Measurements from ENCODE around the gene LNP1. TPM values are rescaled to one million over a fixed set of nuclear protein-coding genes. Genes with fewer than 3 reads are reported as not detected.

Gene LNP1
- polyA plus RNA-seq, 1 donor (not counting 4 experiments of a cell fraction or from before 2014, with no cell fraction given) = 0.64 TPM

DNA sequence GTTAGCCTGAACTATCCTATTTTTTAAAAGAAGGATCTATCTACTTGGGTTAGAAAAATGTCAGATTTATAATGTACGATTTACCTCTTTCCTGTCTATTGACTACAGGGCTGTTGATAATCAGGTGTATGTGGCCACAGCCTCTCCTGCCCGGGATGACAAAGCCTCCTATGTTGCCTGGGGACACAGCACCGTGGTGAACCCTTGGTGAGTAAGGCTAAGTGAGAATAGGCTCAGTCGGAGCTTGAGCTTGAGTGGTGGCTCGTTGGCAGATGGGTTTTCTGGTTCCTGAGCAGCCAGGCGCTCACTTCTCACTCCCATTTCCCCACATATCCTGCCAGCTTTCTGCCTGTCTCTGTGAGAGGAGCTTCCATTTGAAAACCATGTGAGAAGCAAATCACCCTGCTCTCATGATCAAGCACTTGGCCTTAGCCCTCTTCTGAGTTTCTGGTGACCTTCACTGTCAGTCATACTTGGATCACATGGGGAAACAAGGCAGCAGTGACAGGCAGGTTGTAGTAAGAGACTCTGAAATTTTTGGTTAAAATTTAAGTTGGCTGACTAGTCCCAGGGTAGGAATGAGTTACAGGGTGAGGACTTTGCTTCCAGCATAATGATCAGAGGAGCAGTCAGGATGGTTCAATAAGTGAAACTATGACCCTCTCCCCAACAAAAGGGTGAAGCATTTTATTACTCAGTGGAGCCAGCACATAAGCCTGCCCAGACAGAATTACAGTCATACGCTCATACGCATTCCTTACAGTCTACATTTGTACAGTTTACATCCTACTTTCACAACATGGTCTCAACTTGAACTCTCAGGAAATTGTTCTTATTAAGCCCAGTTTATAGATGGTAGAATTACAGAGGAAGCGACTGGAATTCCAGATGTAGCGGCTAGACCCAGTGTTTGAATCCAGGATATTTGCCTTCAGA lies 48.8 kb upstream of the LNP1 start:
- FAIRE-seq (no peak), DNase-seq (ENCODE audit: low read depth, low spot score) (no peak)
- TF ChIP-seq, protein P1, sequence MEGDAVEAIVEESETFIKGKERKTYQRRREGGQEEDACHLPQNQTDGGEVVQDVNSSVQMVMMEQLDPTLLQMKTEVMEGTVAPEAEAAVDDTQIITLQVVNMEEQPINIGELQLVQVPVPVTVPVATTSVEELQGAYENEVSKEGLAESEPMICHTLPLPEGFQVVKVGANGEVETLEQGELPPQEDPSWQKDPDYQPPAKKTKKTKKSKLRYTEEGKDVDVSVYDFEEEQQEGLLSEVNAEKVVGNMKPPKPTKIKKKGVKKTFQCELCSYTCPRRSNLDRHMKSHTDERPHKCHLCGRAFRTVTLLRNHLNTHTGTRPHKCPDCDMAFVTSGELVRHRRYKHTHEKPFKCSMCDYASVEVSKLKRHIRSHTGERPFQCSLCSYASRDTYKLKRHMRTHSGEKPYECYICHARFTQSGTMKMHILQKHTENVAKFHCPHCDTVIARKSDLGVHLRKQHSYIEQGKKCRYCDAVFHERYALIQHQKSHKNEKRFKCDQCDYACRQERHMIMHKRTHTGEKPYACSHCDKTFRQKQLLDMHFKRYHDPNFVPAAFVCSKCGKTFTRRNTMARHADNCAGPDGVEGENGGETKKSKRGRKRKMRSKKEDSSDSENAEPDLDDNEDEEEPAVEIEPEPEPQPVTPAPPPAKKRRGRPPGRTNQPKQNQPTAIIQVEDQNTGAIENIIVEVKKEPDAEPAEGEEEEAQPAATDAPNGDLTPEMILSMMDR (optimal IDR thresholded peaks at IDR 0.05 in 1 of 3, IDR thresholded peaks at IDR 0.05 in 1 of 3, conservative IDR thresholded peaks at IDR 0.05 in 1 of 3; ENCODE audit: extremely low read depth in 1 of 3, insufficient read depth in 2 of 3, low read length in 3 of 3) = no peak
- no peak for TF ChIP-seq EZH2 (IDR thresholded peaks at IDR 0.05; ENCODE audit: low read length)
- Histone ChIP-seq H3K4me1 (ENCODE audit: control insufficient read depth, extremely low read depth, insufficient read depth, low read length) (no peaks in the 10 kb centered on the region), H3K27me3 (ENCODE audit: control insufficient read depth, extremely low read depth, insufficient read depth, low read length) (no peaks in the 10 kb centered on the region), H2AFZ (ENCODE audit: control insufficient read depth, low read length) (no peak overlapping the region), H3K79me2 (ENCODE audit: control insufficient read depth, insufficient read depth, low read length) (no peaks in the 10 kb centered on the region), H3K9me3 (ENCODE audit: control insufficient read depth, low read depth, low read length) (peaks cover 2% of the 10 kb centered on the region), H3K9ac (ENCODE audit: control insufficient read depth, extremely low read depth, insufficient read depth, low read length) (no peak overlapping the region), H3K27ac (ENCODE audit: control insufficient read depth, insufficient read depth, low read length) (no peak overlapping the region), H3K36me3 (ENCODE audit: control insufficient read depth in 2 of 2, extremely low read depth in 1 of 2, insufficient read depth in 2 of 2, low read length in 2 of 2) (peaks cover 23 to 43% of the 10 kb centered on the region in 2 experiments), H3K9me1 (ENCODE audit: control insufficient read depth, extremely low read depth, insufficient read depth, low read length) (no peaks in the 10 kb centered on the region), H3K4me2 (ENCODE audit: control insufficient read depth, extremely low read depth, insufficient read depth, low read depth, low read length) (no peak overlapping the region), H3K4me3 (ENCODE audit: control insufficient read depth in 2 of 3, extremely low read depth in 1 of 3, insufficient read depth in 2 of 3, low read depth in 1 of 3, low read length in 3 of 3) (no peak overlapping the region), H4K20me1 (ENCODE audit: control insufficient read depth, extremely low read depth, insufficient read depth, low read length) (no peaks in the 10 kb centered on the region)
- dilution Hi-C loops (cut with MboI; ENCODE audit: extremely low pct_ligation_motif_present, low sequenced_read_pairs) = no loop called here

DNA sequence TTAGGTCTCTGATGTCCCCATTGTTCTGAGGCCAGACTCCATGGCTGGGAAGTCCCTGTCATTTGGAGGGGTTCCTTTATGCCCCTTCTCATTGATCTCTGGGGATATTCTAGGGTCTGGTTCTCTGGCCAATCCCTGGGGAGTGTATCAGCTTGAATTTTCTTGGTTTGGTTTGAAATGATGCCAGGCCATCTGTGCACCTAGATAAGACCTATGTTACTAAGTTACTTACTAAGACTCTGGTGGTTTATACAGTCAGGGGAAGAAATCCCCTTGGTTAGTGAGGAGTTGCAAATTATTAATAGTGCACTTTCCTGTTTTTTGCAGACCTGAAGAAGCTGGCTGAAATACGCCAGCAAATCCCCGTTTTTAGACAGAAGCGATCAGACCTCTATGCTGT lies 46.5 kb upstream of the LNP1 start:
- peaks cover 2% of the 10 kb centered on the region for H3K9me3 ChIP-seq (ENCODE audit: control insufficient read depth, low read depth, low read length)
- no peaks in the 10 kb centered on the region for H3K9me1 ChIP-seq (ENCODE audit: control insufficient read depth, extremely low read depth, insufficient read depth, low read length)
- H3K36me3 ChIP-seq (ENCODE audit: control insufficient read depth in 2 of 2, extremely low read depth in 1 of 2, insufficient read depth in 2 of 2, low read length in 2 of 2) = peaks cover 16 to 32% of the 10 kb centered on the region in 2 experiments
- no peak overlapping the region for H3K27ac ChIP-seq (ENCODE audit: control insufficient read depth, insufficient read depth, low read length)
- no peak for FAIRE-seq
- DNase-seq (ENCODE audit: low read depth, low spot score) = no peak
- no peak overlapping the region for H3K4me3 ChIP-seq (ENCODE audit: control insufficient read depth in 2 of 3, extremely low read depth in 1 of 3, insufficient read depth in 2 of 3, low read depth in 1 of 3, low read length in 3 of 3)
- H3K4me2 ChIP-seq (ENCODE audit: control insufficient read depth, extremely low read depth, insufficient read depth, low read depth, low read length) = no peak overlapping the region
- no peak overlapping the region for H2AFZ ChIP-seq (ENCODE audit: control insufficient read depth, low read length)
- dilution Hi-C loops (cut with MboI; ENCODE audit: extremely low pct_ligation_motif_present, low sequenced_read_pairs) = no loop called here
- no peak for TF ChIP-seq EZH2 (IDR thresholded peaks at IDR 0.05; ENCODE audit: low read length)
- TF ChIP-seq, protein P1 (optimal IDR thresholded peaks at IDR 0.05 in 1 of 3, IDR thresholded peaks at IDR 0.05 in 1 of 3, conservative IDR thresholded peaks at IDR 0.05 in 1 of 3; ENCODE audit: extremely low read depth in 1 of 3, insufficient read depth in 2 of 3, low read length in 3 of 3) = no peak
- H3K27me3 ChIP-seq (ENCODE audit: control insufficient read depth, extremely low read depth, insufficient read depth, low read length) = no peaks in the 10 kb centered on the region
- H3K9ac ChIP-seq (ENCODE audit: control insufficient read depth, extremely low read depth, insufficient read depth, low read length) = no peak overlapping the region
- no peaks in the 10 kb centered on the region for H3K79me2 ChIP-seq (ENCODE audit: control insufficient read depth, insufficient read depth, low read length)
- H4K20me1 ChIP-seq (ENCODE audit: control insufficient read depth, extremely low read depth, insufficient read depth, low read length) = no peaks in the 10 kb centered on the region
- H3K4me1 ChIP-seq (ENCODE audit: control insufficient read depth, extremely low read depth, insufficient read depth, low read length) = no peaks in the 10 kb centered on the region

Measured in keratinocyte (primary cell).